ENCODE measurements around the gene SIMC1. TPM values are rescaled to one million over a fixed set of nuclear protein-coding genes. Genes with fewer than 3 reads are reported as not detected.
"Not testable (repeated sequence)": the region's sequence is repeated elsewhere in the genome, so short reads cannot be mapped to it uniquely, and the experiment has no call there.

Gene SIMC1
- total RNA-seq, 1 experiment from 2014 or later: 31.8 TPM

DNA sequence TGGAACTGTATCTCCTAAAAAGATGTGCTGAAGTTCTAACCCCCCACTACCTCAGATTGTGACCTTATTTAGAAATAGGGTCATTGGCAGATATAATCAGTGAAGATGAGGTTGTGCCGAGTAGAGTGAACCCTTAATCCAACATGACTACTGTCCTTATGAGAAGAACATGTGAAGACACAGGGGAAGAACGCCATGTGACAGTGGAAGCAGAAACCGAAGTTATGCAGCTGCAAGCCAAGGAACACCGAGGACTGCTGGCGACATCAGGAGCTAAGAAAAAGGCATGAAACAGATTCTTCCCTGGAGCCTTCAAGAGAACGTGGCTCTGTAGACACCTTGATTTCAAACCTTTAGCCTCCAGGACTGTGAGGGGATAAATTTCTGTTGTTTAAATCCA lies 6.8 kb downstream of the SIMC1 start:
- H3K9me3 Mint-ChIP-seq (ENCODE audit: low read depth, unreplicated experiment); H3K27me3 Mint-ChIP-seq (ENCODE audit: unreplicated experiment); H3K36me3 Mint-ChIP-seq (ENCODE audit: insufficient read depth, unreplicated experiment); CTCF ChIA-PET; intact Hi-C loops (cut with micrococcal nuclease; ENCODE audit: unreplicated experiment); BruUV-seq (replicated peaks); H3K4me1 Mint-ChIP-seq (ENCODE audit: low read depth, unreplicated experiment); H3K27ac Mint-ChIP-seq (ENCODE audit: unreplicated experiment); DNase-seq; H3K4me3 Mint-ChIP-seq (ENCODE audit: low read depth, unreplicated experiment): not testable (repeated sequence)

DNA sequence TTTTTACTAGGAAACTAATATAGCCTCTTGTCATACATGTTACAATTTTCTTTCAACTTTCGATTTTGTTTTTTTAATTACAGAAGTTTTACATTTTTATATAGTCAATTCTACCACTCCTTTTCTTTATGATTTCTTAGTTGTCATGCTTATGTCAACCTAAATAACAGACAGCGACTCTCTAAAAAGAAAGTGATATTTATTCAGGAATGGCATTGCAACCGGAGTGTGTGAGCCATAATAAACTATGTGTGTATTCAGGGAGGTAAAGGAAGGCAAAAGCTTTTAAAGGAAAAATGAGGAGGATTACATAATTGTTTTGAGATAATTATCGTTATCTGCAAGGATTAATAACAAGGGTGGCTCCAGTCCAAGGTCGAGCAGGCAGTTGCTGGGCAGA lies 7.3 kb downstream of the SIMC1 start:
- BruUV-seq (replicated peaks); H3K27ac Mint-ChIP-seq (ENCODE audit: unreplicated experiment); CTCF ChIA-PET; H3K4me3 Mint-ChIP-seq (ENCODE audit: low read depth, unreplicated experiment); H3K36me3 Mint-ChIP-seq (ENCODE audit: insufficient read depth, unreplicated experiment); intact Hi-C loops (cut with micrococcal nuclease; ENCODE audit: unreplicated experiment); DNase-seq; H3K9me3 Mint-ChIP-seq (ENCODE audit: low read depth, unreplicated experiment); H3K27me3 Mint-ChIP-seq (ENCODE audit: unreplicated experiment); H3K4me1 Mint-ChIP-seq (ENCODE audit: low read depth, unreplicated experiment): not testable (repeated sequence)

DNA sequence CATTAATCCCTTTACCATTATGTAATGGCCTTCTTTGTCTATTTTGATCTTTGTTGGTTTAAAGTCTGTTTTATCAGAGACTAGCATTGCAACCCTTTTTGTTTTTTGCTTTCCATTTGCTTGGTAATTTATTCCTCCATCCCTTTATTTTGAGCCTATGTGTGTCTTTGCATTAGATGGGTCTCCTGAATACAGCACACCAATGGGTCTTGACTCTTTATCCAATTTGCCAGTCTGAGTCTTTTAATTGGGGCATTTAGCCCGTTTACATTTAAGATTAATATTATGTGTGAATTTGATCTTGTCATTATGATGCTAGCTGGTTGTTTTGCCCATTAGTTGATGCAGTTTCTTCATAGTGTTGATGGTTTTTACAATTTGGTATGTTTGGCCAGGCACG lies 12.5 kb downstream of the SIMC1 start:
- BruUV-seq (replicated peaks); H3K27ac Mint-ChIP-seq (ENCODE audit: unreplicated experiment); H3K4me1 Mint-ChIP-seq (ENCODE audit: low read depth, unreplicated experiment); intact Hi-C loops (cut with micrococcal nuclease; ENCODE audit: unreplicated experiment); H3K27me3 Mint-ChIP-seq (ENCODE audit: unreplicated experiment); CTCF ChIA-PET; H3K36me3 Mint-ChIP-seq (ENCODE audit: insufficient read depth, unreplicated experiment); H3K4me3 Mint-ChIP-seq (ENCODE audit: low read depth, unreplicated experiment); H3K9me3 Mint-ChIP-seq (ENCODE audit: low read depth, unreplicated experiment); DNase-seq: not testable (repeated sequence)

DNA sequence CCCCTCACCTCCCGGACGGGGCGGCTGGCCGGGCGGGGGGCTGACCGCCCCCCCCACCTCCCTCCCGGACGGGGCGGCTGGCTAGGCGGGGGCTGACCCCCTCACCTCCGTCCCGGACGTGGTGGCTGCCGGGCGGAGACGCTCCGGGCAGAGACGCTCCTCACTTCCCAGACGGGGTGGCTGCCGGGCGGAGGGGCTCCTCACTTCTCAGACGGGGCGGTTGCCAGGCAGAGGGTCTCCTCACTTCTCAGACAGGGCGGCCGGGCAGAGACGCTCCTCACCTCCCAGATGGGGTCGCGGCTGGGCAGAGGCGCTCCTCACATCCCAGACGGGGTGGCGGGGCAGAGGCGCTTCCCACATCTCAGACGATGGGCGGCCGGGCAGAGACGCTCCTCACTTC lies 13.9 kb downstream of the SIMC1 start:
- H3K4me1 Mint-ChIP-seq (ENCODE audit: low read depth, unreplicated experiment); intact Hi-C loops (cut with micrococcal nuclease; ENCODE audit: unreplicated experiment); CTCF ChIA-PET; H3K36me3 Mint-ChIP-seq (ENCODE audit: insufficient read depth, unreplicated experiment); H3K9me3 Mint-ChIP-seq (ENCODE audit: low read depth, unreplicated experiment); H3K27me3 Mint-ChIP-seq (ENCODE audit: unreplicated experiment); BruUV-seq (replicated peaks); DNase-seq; H3K4me3 Mint-ChIP-seq (ENCODE audit: low read depth, unreplicated experiment); H3K27ac Mint-ChIP-seq (ENCODE audit: unreplicated experiment): not testable (repeated sequence)

DNA sequence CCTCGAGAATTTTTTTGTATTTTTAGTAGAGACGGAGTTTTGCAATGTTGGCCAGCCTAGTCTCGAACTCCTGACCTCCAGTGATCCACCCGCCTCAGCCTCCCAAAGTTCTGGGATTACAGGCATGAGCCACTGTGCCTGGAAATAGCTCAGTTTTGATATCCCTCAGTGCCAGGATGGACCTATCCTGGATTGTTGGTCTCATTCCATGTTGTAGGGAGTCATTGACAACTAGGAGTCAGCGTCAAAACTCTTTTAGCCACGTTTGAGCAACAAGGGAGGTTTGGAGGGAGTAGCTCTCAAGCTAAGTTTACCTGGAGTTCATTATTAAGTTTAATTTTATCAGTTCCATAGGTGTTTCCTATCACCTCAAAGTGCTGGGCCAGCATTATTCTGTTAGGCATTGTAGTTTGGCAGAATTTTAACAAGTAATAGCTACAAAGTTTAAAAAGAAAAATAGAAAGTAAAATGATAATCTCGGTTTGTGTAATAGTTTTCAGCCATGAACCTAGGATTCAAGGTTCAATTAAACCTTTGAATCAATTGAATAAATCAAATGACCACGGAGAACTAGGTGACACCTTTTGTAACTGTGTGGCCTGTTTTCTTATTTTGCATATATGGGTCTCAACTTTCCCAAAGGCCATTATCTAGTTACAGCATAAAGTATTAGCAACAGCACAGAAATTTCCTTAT lies 15.3 kb downstream of the SIMC1 start:
- H3K27me3 Mint-ChIP-seq (ENCODE audit: unreplicated experiment); DNase-seq; H3K4me3 Mint-ChIP-seq (ENCODE audit: low read depth, unreplicated experiment); H3K9me3 Mint-ChIP-seq (ENCODE audit: low read depth, unreplicated experiment); BruUV-seq (replicated peaks); H3K4me1 Mint-ChIP-seq (ENCODE audit: low read depth, unreplicated experiment); intact Hi-C loops (cut with micrococcal nuclease; ENCODE audit: unreplicated experiment); H3K36me3 Mint-ChIP-seq (ENCODE audit: insufficient read depth, unreplicated experiment); H3K27ac Mint-ChIP-seq (ENCODE audit: unreplicated experiment); CTCF ChIA-PET: not testable (repeated sequence)

DNA sequence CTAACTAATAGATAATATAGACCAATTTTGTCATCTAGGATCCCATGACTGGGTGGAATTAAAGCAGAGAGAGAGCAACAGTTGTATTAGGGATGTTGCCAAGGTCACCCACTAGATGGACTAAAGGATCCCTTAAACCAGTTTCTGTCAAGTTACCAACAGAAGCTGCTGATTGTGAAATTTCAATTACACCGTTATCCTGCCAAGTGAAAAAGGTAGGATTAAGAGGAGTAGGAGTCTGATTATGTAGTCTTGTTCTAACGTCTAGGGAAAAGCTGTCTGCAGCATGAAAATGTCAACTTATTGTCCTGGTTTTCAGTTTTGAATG lies 15.8 kb downstream of the SIMC1 start:
- H3K36me3 Mint-ChIP-seq (ENCODE audit: insufficient read depth, unreplicated experiment); DNase-seq; H3K27ac Mint-ChIP-seq (ENCODE audit: unreplicated experiment); H3K4me3 Mint-ChIP-seq (ENCODE audit: low read depth, unreplicated experiment); H3K9me3 Mint-ChIP-seq (ENCODE audit: low read depth, unreplicated experiment); intact Hi-C loops (cut with micrococcal nuclease; ENCODE audit: unreplicated experiment); BruUV-seq (replicated peaks); H3K4me1 Mint-ChIP-seq (ENCODE audit: low read depth, unreplicated experiment); CTCF ChIA-PET; H3K27me3 Mint-ChIP-seq (ENCODE audit: unreplicated experiment): not testable (repeated sequence)

DNA sequence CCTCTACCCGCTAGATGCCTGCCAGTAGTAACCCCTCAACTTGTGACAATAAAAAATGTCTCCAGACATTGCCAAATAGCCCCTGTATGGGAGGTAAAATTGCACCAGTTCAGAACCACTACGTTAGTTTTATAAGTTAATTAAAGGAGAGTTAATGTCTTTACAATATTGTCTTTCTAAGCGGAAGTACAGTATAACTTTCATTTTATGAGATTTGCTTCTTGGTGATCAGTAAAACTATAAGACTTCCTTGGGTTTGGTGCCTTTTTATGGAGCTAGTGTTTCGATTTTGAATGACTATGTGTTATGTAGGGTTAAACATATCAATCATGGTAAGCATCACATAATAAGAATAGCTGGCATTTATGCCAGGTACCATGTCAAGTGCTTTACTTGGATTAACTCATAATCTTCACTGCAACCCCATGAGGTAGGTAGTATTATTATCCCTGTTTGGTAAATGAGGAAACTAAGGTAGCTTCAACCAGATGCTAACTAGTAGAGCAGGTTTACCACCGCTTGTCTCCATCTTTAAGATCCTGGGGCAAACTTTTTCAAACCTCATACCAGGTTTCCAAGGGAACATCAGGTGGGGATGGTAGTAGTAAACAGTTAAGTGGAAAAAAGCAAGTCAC lies 19.8 kb downstream of the SIMC1 start:
- BruUV-seq (replicated peaks); CTCF ChIA-PET; intact Hi-C loops (cut with micrococcal nuclease; ENCODE audit: unreplicated experiment); DNase-seq; H3K4me3 Mint-ChIP-seq (ENCODE audit: low read depth, unreplicated experiment); H3K27me3 Mint-ChIP-seq (ENCODE audit: unreplicated experiment); H3K4me1 Mint-ChIP-seq (ENCODE audit: low read depth, unreplicated experiment); H3K36me3 Mint-ChIP-seq (ENCODE audit: insufficient read depth, unreplicated experiment); H3K9me3 Mint-ChIP-seq (ENCODE audit: low read depth, unreplicated experiment); H3K27ac Mint-ChIP-seq (ENCODE audit: unreplicated experiment): not testable (repeated sequence)

DNA sequence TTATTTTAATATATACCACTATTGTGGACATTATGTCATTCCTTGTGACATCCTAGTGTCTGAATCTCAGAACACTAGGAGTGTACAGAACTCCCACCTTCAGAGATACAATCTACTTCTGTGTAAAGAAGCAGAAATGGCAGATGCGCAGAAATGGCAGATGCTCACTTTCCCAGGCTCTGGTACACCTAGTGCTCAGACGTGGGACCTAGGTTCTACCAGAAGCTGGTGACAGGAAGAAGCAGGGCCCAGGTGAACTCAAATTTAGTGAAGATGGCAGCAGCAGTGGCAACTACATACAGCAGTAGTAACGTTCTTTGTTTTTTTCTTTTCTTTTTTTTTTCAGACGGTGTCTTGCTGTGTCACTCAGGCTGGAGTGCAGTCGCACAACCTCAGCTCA lies 22.5 kb downstream of the SIMC1 start:
- H3K4me3 Mint-ChIP-seq (ENCODE audit: low read depth, unreplicated experiment); DNase-seq; CTCF ChIA-PET; BruUV-seq (replicated peaks); H3K27me3 Mint-ChIP-seq (ENCODE audit: unreplicated experiment); H3K4me1 Mint-ChIP-seq (ENCODE audit: low read depth, unreplicated experiment); H3K9me3 Mint-ChIP-seq (ENCODE audit: low read depth, unreplicated experiment); H3K27ac Mint-ChIP-seq (ENCODE audit: unreplicated experiment); H3K36me3 Mint-ChIP-seq (ENCODE audit: insufficient read depth, unreplicated experiment); intact Hi-C loops (cut with micrococcal nuclease; ENCODE audit: unreplicated experiment): not testable (repeated sequence)

DNA sequence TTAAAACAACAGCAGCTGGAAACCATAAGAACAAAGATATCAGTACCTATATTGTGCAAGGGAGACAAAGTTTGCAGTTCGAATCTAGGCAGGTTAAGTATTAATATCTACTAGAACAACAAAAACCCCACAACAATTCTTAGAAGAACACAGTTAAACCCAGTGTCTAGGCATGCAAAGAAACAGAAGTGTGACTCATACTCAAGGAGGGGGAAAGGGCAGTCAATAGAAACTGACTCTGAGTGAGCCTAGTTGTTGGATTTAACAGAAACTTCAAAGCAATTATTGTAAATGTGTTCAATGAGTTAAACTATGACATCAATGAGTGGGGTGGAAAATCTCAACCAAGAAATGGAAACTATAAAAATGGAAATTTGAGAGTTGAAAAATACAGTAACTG lies 28.2 kb downstream of the SIMC1 start:
- H3K27me3 Mint-ChIP-seq (ENCODE audit: unreplicated experiment); H3K4me1 Mint-ChIP-seq (ENCODE audit: low read depth, unreplicated experiment); intact Hi-C loops (cut with micrococcal nuclease; ENCODE audit: unreplicated experiment); CTCF ChIA-PET; H3K4me3 Mint-ChIP-seq (ENCODE audit: low read depth, unreplicated experiment); H3K27ac Mint-ChIP-seq (ENCODE audit: unreplicated experiment); H3K9me3 Mint-ChIP-seq (ENCODE audit: low read depth, unreplicated experiment); H3K36me3 Mint-ChIP-seq (ENCODE audit: insufficient read depth, unreplicated experiment); BruUV-seq (replicated peaks); DNase-seq: not testable (repeated sequence)

DNA sequence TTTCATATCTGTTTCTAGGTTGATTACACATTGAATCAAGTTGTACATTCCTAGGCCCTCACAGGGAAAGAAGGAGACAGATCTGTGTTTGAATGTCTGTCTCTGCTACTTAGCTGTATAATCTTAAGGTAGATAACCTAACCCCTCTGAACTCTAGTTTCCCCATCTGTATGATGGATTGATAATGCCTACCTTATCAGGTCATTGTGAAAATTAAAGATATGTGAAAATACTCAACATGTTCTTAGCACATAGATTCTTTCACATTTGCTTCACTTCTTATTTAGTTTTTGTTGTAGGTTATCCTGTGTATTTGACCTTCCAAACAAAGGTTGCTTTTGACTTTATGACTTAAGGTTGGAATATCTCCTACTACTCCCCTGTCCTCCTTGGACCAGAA lies 50.8 kb downstream of the SIMC1 start:
- intact Hi-C loops (cut with micrococcal nuclease; ENCODE audit: unreplicated experiment); H3K27ac Mint-ChIP-seq (ENCODE audit: unreplicated experiment); DNase-seq; H3K27me3 Mint-ChIP-seq (ENCODE audit: unreplicated experiment); BruUV-seq (replicated peaks); H3K4me3 Mint-ChIP-seq (ENCODE audit: low read depth, unreplicated experiment); H3K4me1 Mint-ChIP-seq (ENCODE audit: low read depth, unreplicated experiment); CTCF ChIA-PET; H3K36me3 Mint-ChIP-seq (ENCODE audit: insufficient read depth, unreplicated experiment); H3K9me3 Mint-ChIP-seq (ENCODE audit: low read depth, unreplicated experiment): not testable (repeated sequence)
